C4-2B (cell line): ENCODE results near the gene DHRS11.
A peak's percentile ranks its signal among the peaks of the same experiment; 100 is the strongest.

Experiments used
- H3K27ac ChIP-seq: fragments of 450-650 bp; 2 replicates; pipeline ENCODE4 v1.5.1; 2017
- ZFX ChIP-seq: fragments of 450-650 bp; IDR thresholded peaks from 2 replicates; pipeline ENCODE4 v1.6.1; 2017
- TF ChIP-seq, protein P1 (sequence below): fragments of 450-650 bp; conservative IDR thresholded peaks from 2 replicates; pipeline ENCODE4 v1.5.1; 2017; ENCODE audit warnings: mild to moderate bottlenecking

The DHRS11 gene

DNA sequence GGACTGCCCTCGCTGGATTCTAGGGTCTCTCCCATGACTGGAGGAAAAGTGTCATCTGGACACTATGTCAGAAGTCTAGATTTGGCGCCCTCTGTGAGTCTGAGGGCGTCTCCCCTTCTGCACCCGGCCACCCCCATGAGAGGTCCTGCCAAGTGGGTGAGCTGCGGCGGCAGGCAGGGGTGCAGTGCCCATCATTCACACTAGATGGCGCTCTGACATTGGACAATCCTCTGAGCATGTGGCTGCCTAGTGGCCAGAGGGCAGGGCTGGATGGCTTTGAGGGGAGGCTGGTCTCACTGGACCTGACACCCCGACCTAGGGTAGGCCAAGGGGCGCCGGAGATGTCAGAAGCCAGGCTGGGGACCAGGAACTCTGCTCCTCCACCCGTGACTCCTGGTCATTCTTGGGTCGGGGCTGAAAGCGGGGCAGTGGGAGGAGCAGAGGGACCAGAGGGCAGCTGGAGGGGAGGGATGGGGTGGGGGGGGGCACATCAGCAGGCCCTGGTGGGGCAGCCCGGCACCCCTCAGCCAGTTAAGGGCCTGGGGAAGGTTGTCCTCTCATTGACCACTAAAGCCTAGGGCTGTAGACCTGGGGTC, 37.7 kb downstream of the DHRS11 start:
- TF ChIP-seq ZFX = no peak
- TF ChIP-seq, protein P1, sequence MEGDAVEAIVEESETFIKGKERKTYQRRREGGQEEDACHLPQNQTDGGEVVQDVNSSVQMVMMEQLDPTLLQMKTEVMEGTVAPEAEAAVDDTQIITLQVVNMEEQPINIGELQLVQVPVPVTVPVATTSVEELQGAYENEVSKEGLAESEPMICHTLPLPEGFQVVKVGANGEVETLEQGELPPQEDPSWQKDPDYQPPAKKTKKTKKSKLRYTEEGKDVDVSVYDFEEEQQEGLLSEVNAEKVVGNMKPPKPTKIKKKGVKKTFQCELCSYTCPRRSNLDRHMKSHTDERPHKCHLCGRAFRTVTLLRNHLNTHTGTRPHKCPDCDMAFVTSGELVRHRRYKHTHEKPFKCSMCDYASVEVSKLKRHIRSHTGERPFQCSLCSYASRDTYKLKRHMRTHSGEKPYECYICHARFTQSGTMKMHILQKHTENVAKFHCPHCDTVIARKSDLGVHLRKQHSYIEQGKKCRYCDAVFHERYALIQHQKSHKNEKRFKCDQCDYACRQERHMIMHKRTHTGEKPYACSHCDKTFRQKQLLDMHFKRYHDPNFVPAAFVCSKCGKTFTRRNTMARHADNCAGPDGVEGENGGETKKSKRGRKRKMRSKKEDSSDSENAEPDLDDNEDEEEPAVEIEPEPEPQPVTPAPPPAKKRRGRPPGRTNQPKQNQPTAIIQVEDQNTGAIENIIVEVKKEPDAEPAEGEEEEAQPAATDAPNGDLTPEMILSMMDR = peak; percentile 96
- H3K27ac ChIP-seq = no peak overlapping the region

DNA sequence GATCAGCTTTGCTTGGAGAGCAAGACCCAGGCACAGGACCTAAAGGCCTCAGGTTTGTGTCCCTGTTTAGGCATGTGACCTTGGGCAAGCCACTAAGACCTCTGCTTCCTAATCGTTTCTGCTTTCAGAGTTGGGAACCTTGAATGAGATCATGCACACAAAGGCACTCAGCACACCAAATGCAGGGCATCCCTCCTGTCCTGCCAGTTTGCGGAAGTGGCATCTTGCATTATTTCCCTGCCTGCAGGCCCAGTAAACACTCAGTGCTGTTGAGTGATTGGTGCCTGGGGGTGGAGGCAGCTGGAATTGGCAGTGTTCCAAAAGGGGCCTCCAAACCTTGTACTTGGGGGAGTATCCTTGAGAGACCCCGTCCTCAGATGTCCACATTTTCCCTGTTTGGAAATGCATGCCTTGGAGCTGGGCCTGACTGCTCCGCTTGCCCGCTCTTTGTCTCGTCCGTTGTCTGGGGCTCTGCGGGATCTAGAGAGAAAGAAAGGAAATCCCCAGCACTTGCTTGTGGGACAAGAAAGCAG, 38.4 kb downstream of the DHRS11 start:
- no peak overlapping the region for H3K27ac ChIP-seq
- TF ChIP-seq, protein P1 = no peak
- TF ChIP-seq ZFX = no peak

DNA sequence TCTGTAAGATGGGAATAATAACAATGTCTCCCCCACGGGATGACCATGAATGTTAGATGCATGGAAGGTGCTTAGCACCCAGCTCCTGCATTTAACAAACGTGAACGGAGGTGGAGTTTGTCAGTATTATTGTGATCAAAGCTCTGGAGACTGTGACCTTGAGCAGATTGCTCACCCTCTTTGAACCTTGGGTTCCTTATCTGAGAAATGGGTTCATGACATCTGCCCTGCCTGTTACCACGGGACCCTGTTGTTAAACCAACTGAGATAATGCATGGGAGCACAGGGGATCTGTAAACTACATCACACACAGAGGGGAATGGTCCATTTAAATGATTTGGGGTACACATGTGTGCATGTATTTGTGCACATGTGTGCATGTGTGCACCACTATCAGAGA, 39.3 kb downstream of the DHRS11 start:
- no peak for TF ChIP-seq ZFX
- TF ChIP-seq, protein P1 = no peak
- no peak overlapping the region for H3K27ac ChIP-seq

DNA sequence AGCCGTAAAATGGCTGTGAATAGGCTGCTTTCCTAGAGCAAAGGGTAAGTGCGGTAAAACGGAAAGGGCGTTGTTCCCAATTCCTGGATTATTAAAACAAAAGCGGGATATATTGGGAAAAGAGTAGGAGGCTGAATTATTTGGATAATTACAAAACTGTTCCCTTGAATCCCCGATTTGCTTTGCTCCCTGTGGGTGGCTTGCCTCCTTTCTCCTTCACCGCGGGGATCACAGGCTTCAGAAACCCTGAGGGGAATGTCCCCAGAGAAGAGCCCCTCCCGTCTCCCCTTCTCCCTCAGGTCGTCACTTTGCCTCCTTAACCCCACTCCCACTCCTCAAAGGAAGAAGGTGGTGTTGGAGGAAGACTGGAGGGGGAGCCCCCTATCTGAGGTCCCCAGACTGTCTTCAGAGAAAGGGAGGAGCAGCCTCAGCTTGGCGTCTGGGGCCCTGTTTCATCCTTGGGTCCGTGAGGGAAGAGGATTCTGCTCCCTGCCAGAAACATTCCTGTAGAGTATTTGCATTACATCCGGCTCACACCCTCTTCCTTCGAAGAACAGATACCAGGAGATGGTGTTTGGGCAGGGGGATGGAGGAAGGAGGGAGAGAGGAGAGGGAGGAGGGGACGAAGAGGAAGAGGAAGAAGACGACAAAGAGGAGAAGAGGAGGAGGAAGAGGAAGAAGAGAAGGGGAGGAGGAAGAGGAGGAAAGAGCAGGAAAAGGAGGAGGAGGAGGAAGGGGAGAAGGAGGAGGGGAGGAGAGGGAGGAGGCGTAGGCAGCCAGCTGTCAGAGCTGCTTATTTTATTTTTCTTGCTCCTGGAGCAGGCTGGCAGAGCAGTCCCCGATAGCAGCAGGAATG, 41.5 kb downstream of the DHRS11 start:
- TF ChIP-seq, protein P1 = no peak
- no peak for TF ChIP-seq ZFX
- H3K27ac ChIP-seq = no peak overlapping the region

DNA sequence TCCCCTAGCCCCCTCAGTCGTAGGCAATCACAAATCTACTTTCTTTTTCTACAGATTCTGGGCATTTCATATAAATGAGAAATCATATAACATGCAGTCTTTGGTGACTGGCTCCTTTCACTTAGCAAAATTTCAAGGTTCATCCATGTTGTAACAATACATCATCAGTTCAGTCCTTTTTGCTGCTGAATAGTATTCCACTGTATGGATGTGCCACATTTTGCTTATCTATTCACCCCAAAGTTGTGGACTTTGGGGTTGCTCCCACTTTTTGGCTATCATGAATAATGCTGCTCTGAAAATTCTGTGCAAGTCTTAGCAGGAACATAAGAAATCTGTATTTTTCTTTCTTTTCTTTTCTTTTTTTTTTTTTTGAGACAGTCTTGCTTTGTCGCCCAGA, 48.7 kb downstream of the DHRS11 start:
- TF ChIP-seq, protein P1 = no peak
- no peak for TF ChIP-seq ZFX
- no peak overlapping the region for H3K27ac ChIP-seq

DNA sequence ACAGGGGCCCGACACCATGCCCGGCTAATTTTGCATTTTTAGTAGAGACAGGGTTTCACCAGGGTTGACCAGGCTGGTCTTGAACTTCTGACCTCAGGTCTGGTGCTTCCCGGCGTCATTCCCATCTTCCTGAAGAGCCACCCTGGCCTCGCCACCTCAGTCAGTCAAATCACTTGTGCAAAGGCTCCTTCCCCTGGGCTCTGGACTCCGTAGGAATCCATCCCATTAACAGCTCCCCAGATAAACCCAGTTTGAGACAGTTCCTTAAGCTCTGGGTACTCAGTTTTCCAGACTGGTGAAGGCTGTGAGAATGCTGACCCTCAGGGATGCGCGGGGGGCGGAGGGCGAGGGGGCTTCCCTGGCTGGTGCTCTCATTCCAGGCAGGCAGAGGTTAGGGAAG, 49.2 kb downstream of the DHRS11 start:
- no peak overlapping the region for H3K27ac ChIP-seq
- TF ChIP-seq, protein P1 = no peak
- no peak for TF ChIP-seq ZFX

DNA sequence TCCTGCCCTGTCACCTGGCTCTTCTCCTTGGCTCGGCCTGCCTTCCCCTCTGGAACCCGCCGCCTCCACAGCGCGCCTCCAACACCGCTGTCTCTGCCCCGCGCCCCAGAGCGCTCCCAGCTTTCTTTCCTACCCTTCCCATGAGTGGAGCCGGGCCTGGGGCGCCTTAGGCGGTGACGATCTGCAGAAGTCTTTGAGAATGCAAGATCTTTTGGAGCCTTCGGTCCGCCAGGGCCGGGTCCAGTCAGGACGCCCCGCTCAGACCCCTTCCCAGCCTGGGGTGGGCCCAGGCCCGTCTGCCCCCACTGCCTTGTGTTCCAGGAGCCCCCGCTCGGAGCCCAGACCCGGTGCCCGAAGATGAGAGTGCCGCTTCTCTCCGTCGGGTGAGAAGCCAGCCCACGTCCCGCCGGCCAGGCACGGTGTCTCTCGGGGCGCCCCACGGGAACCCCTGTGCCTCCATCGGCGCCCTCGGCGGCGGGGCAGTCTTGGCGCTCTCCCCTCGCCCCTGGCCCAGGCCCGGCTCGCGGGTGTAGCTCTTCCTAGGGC, 49.7 kb downstream of the DHRS11 start:
- no peak overlapping the region for H3K27ac ChIP-seq
- no peak for TF ChIP-seq ZFX
- TF ChIP-seq, protein P1 = no peak
